Inferior parietal cortex (tissue), 1 donor: ENCODE measurements around the gene NOPCHAP1.
A peak's percentile ranks its signal among the peaks of the same experiment; 100 is the strongest.

ENCODE experiments used
- DNase-seq: peaks from one replicate; pipeline ENCODE4 v3.0.0-alpha.2; 2016; ENCODE audit errors: extremely low spot score

Gene NOPCHAP1

GRCh38 chr12:105020241-105020962 is 34.3 kb downstream of the NOPCHAP1 start:
- DNase-seq: no peak

- no peak for DNase-seq
Observed at GRCh38 chr12:105024928-105025327, 38.8 kb downstream of the NOPCHAP1 start.

GRCh38 chr12:105025890-105026289 is 39.8 kb downstream of the NOPCHAP1 start:
- DNase-seq: peak; percentile 71

GRCh38 chr12:105026411-105026810 is 40.3 kb downstream of the NOPCHAP1 start:
- peak; percentile 5 for DNase-seq

GRCh38 chr12:105030820-105031807 is 45.0 kb downstream of the NOPCHAP1 start:
- DNase-seq: no peak

- no peak for DNase-seq
Observed at GRCh38 chr12:105032703-105033357, 46.7 kb downstream of the NOPCHAP1 start.

- DNase-seq: no peak
Observed at GRCh38 chr12:105033851-105034250, 47.7 kb downstream of the NOPCHAP1 start.
